Right lobe of liver (tissue), 6 donors: Measurements from ENCODE around the gene CD300E. TPM values are rescaled to one million over a fixed set of nuclear protein-coding genes. Genes with fewer than 3 reads are reported as not detected.

Experiments used
- ATAC-seq, 4 donors: fragments of 200-7000 bp; cut with Tn5 transposase; one replicate each; pipeline ENCODE4 v1.9.1; 2020; ENCODE audit warnings: mild to moderate bottlenecking in 4 of 4, moderate library complexity in 4 of 4
- DNase-seq, 3 donors: peaks; one replicate each; pipeline ENCODE4 v3.0.0-alpha.2; 2020
- H3K27ac ChIP-seq, 3 donors: fragments of 200-600 bp; one replicate each; pipeline ENCODE4 v1.8.0; 2022
- H3K27me3 ChIP-seq, 2 donors: fragments of 200-600 bp; one replicate each; pipeline ENCODE4 v1.8.0; 2022
- H3K36me3 ChIP-seq, 4 donors: fragments of 200-600 bp; sonication (generic) in 1 of 4; one replicate each; pipeline versions ENCODE4 v1.5.1 to v1.8.0; 2017 to 2022; ENCODE audit warnings: control low read depth in 1 of 4
- H3K4me1 ChIP-seq, 4 donors: fragments of 200-600 bp; sonication (generic) in 1 of 4; one replicate each; pipeline versions ENCODE4 v1.5.1 to v1.8.0; 2017 to 2022; ENCODE audit warnings: control low read depth in 1 of 4
- H3K4me3 ChIP-seq, 3 donors: fragments of 200-600 bp; one replicate each; pipeline ENCODE4 v1.8.0; 2022
- H3K9me3 ChIP-seq, 4 donors: fragments of 200-600 bp; sonication (generic) in 1 of 4; one replicate each; pipeline versions ENCODE4 v1.5.1 to v1.8.0; 2017 to 2022; ENCODE audit warnings: control low read depth in 1 of 4
- POLR2A ChIP-seq: fragments of 450-650 bp; IDR thresholded peaks from one replicate; pipeline ENCODE4 v1.6.1; 2017; ENCODE audit warnings: antibody characterized with exemption, mild to moderate bottlenecking
- WGBS: methylation state at CpG from one replicate; pipeline ENCODE4 v1.1.6; 2018; ENCODE audit warnings: low coverage, low lambda C conversion rate; ENCODE audit not compliant: insufficient coverage; ENCODE audit errors: missing lambda C conversion rate; 5-methylcytosine and 5-hydroxymethylcytosine counted together
- intact Hi-C, 2 donors: fragments of 100-400 bp; cut with DNase I; formaldehyde crosslinking; loops; one replicate each; pipeline versions ENCODE4 v1.11.2 to v1.14.1; 2022
- total RNA-seq, 6 experiments: library from RNA; depleted of rRNA in 2 of 6; stranded (reverse); fragments of >200 nt in 2 of 6; fragmentation: NEBNext Ultra II Directional in 3 of 6; extraction: Animal tissue kit (Norgen Biotek cat#: 25700) in 3 of 6; gene quantifications; one replicate each; pipeline versions ENCODE4 v1.1.0 to v1.2.4, GENCODE V29; 2016 to 2023
- TF ChIP-seq, protein P1 (sequence below), 4 donors: fragments of 200-600 bp in 3 of 4; fragments of 450-650 bp in 1 of 4; IDR thresholded peaks; one replicate each; pipeline versions ENCODE4 v1.5.1 to v1.8.0; 2016 to 2022; ENCODE audit warnings: antibody characterized with exemption in 4 of 4, mild to moderate bottlenecking in 2 of 4
- donor health status: DM: no; HTN: yes; CAD: no.
- donor health status: DM: no; HTN: no; CAD: no.
- donor health status: DM: no; HTN: no; CAD: no.
- donor health status: DM: no; HTN: yes; CAD: no.
- donor health status: DM: no; HTN: yes; CAD: no.

Gene CD300E
- total RNA-seq, 6 experiments from 2014 or later = 0.07 to 0.91 (median 0.34) TPM

DNA sequence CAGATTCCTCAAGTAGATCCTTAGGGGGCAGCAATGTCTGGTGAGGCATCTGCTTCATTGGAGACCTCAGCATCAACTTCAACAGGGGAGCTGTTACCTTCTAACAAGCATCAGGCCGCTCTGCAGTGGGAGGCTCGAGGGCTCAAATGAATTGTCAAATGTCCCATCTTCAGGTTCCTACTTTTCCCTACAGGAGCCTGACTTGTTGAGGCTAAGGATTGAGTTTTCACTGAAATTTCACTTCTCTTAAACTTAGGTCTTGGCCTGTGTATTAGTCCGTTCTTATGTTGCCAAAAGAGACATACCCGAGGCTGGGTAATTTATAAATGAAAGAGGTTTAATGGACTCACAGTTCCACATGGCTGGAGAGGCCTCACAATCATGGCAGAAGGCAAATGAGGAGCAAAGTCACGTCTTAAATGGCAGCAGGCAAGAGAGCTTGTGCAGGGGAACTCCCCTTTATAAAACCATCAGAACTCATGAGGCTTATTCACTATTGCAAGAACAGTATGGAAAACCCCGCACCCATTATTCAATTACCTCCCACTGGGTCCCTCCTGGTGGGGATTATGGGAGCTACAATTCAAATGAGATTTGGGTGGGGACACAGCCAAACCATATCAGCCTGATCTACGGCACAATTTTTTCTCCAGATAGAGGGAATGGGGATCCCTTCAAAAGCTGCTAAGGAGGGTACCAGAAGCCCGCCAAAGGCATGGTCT, 26.3 kb downstream of the CD300E start:
- H3K9me3 ChIP-seq = no peaks in the 10 kb centered on the region
- intact Hi-C loops = no loop called here

DNA sequence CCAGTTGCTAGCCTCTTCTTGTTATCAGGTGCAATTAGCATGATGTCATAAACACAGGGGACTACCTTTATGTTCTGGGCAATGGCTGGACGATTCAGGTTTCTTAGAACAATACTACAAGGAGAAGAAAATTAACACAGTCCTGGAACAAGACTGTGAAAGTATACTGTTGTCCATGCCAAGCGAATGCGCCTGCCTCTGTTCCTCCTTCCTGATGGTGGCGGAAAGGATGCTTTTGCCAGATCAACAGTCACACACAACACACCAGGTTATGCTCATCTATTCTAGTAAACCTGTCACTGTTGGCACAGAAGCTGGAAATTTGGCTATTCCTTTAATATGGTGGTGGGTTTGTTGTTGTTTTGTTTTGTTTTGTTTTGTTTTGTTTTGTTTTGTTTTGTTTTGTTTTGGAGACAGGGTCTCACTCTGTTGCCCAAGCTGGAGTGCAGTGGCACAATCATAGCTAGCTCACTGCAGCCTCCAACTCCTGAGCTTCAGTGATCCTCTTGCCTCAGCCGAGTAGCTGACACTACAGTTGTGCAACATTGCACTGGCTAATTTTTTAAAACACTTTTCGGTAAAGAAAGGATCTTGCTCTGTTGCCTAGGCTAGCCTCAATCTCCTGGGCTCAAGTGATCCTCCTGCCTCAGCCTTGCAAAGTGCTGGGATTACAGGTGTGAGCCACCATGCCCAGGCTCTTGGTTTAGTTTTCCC, 28.3 kb downstream of the CD300E start:
- 54% methylated on average over 6 of the region's 6 CpGs for WGBS
- intact Hi-C loops = no loop called here
- no peaks in the 10 kb centered on the region for H3K27me3 ChIP-seq

More for the DNA sequence above, 26.3 kb downstream of the CD300E start:
- 52% methylated on average over 8 of the region's 8 CpGs for WGBS
- no peak for TF ChIP-seq POLR2A
- TF ChIP-seq, protein P1, sequence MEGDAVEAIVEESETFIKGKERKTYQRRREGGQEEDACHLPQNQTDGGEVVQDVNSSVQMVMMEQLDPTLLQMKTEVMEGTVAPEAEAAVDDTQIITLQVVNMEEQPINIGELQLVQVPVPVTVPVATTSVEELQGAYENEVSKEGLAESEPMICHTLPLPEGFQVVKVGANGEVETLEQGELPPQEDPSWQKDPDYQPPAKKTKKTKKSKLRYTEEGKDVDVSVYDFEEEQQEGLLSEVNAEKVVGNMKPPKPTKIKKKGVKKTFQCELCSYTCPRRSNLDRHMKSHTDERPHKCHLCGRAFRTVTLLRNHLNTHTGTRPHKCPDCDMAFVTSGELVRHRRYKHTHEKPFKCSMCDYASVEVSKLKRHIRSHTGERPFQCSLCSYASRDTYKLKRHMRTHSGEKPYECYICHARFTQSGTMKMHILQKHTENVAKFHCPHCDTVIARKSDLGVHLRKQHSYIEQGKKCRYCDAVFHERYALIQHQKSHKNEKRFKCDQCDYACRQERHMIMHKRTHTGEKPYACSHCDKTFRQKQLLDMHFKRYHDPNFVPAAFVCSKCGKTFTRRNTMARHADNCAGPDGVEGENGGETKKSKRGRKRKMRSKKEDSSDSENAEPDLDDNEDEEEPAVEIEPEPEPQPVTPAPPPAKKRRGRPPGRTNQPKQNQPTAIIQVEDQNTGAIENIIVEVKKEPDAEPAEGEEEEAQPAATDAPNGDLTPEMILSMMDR (IDR thresholded peaks at IDR 0.05) = no peak
- Histone ChIP-seq H3K27ac (no peak overlapping the region), H3K36me3 (no peaks in the 10 kb centered on the region), H3K4me3 (no peak overlapping the region), H3K4me1 (no peaks in the 10 kb centered on the region), H3K27me3 (no peaks in the 10 kb centered on the region)
- DNase-seq (no peak), ATAC-seq (no peak)

DNA sequence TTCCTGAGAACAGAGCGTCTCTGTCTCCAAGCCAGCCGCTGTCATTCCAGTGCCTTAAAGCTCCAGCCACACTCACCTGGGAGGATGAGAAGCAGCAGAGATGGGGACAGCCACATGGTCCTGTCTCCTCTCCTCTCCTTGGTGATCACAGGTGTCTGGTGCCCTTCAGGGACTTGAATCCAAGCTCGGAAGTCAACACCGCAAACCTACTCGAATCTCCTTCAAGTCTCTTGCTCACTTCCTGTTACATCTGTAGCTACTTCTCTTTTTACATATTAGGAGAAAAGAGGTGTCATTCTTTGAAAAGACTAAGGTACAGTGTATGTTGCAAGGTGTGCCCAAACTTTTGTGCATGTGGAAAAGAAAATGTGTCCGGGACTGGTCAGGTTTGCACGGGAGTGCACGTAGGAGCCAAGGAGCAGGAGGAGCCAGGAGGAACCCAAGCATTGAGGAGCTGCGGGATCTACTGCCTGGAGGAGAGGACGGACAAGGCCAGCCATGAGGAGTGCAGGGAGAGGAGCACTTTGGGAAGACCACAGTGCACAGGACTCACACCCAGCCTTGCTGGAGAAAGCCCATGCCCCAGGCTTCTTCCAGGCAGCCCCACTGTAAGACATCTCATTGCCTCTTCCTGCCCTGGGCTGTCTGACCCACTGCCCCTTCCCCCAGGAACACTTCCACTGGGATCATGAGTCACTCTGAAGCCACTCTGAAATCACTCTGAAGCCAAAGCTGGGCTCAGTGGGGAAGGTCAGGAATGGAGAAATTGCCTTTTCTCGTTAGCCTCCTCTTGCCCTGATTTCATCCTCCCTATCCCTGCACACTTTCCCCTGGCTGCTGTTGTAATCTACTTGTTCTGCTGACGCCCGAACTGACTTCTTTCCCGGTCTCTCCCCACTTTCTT, 31.2 kb downstream of the CD300E start, which contains the start of gene CD300LD:
Gene CD300LD, minus strand, starts transcription at position 197 of the 904 bp plus-strand sequence. Its CDS starts 81 bp downstream, at position 116.
- intact Hi-C loops = no loop called here
- no peak for DNase-seq
- H3K27ac ChIP-seq = no peak within 1 kb of the TSS
- H3K4me1 ChIP-seq = no peaks in the 10 kb centered on the region
- 43% methylated on average over 12 of the region's 14 CpGs for WGBS
- TF ChIP-seq POLR2A = no peak
- TF ChIP-seq, protein P1 (IDR thresholded peaks at IDR 0.05) = no peak
- no peaks in the 10 kb centered on the region for H3K27me3 ChIP-seq
- ATAC-seq = no peak
- H3K36me3 ChIP-seq = no peaks in the 10 kb centered on the region
- H3K4me3 ChIP-seq = no peak within 1 kb of the TSS
- no peaks in the 10 kb centered on the region for H3K9me3 ChIP-seq

More for the DNA sequence above, 28.3 kb downstream of the CD300E start:
- H3K36me3 ChIP-seq = no peaks in the 10 kb centered on the region
- no peak overlapping the region for H3K4me3 ChIP-seq
- H3K9me3 ChIP-seq = no peaks in the 10 kb centered on the region
- no peak overlapping the region for H3K27ac ChIP-seq
- DNase-seq = no peak
- ATAC-seq = no peak
- no peak for TF ChIP-seq POLR2A
- TF ChIP-seq, protein P1 (IDR thresholded peaks at IDR 0.05) = no peak
- no peaks in the 10 kb centered on the region for H3K4me1 ChIP-seq

DNA sequence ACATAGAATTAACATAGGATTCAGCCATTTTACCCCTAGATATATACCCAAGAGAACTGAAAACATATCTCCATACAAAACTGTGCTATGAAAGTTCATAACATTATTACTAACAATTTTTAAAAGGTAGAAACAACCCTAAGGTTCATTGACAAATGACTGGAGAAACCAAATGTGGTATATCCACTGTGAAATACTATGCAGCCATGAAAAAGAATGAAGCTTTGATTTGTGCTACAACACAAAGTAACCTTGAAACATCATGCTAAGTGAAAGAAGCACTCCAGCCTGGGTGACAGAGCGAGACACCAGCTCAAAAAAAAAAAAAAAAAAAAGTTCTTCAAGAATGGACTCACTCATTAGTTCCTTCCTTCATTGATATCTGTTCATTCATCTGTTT, 32.0 kb downstream of the CD300E start:
- Histone ChIP-seq H3K36me3 (no peaks in the 10 kb centered on the region), H3K4me3 (no peak overlapping the region), H3K9me3 (no peaks in the 10 kb centered on the region), H3K4me1 (no peaks in the 10 kb centered on the region), H3K27ac (no peak overlapping the region), H3K27me3 (no peaks in the 10 kb centered on the region)
- DNase-seq (no peak), ATAC-seq (no peak)
- 45% methylated on average over 1 of the region's 1 CpG for WGBS
- TF ChIP-seq, protein P1 (IDR thresholded peaks at IDR 0.05) = no peak
- no peak for TF ChIP-seq POLR2A
- intact Hi-C loops = no loop called here
